Upper lobe of right lung (tissue), 1 donor: ENCODE results near the gene TRIM75. TPM values are rescaled to one million over a fixed set of nuclear protein-coding genes. Genes with fewer than 3 reads are reported as not detected.

Experiments
- ATAC-seq: fragments of 200-7000 bp; cut with Tn5 transposase; one replicate; pipeline ENCODE4 v1.9.1; 2020; ENCODE audit warnings: mild to moderate bottlenecking, moderate library complexity
- DNase-seq: peaks from one replicate; pipeline ENCODE4 v3.0.0-alpha.2; 2020
- H3K27ac ChIP-seq: fragments of 200-600 bp; one replicate; pipeline ENCODE4 v1.8.0; 2022
- H3K27me3 ChIP-seq: fragments of 200-600 bp; one replicate; pipeline ENCODE4 v1.8.0; 2022; ENCODE audit warnings: mild to moderate bottlenecking
- H3K36me3 ChIP-seq: fragments of 200-600 bp; one replicate; pipeline ENCODE4 v1.8.0; 2022
- H3K4me1 ChIP-seq: fragments of 200-600 bp; one replicate; pipeline ENCODE4 v1.8.0; 2022
- H3K4me3 ChIP-seq: fragments of 200-600 bp; one replicate; pipeline ENCODE4 v1.8.0; 2022; ENCODE audit warnings: mild to moderate bottlenecking
- H3K9me3 ChIP-seq: fragments of 200-600 bp; one replicate; pipeline ENCODE4 v1.8.0; 2022
- intact Hi-C: fragments of 100-400 bp; cut with DNase I; formaldehyde crosslinking; loops from one replicate; pipeline ENCODE4 v1.11.0; 2022
- long read RNA-seq: library from polyadenylated mRNA; unstranded; transcript quantifications from one replicate; pipeline ENCODE4 v2.0.0, GENCODE V29; 2021
- total RNA-seq: library from RNA; stranded (reverse); fragmentation: NEBNext Ultra II Directional; extraction: Animal tissue kit (Norgen Biotek cat#: 25700); gene quantifications from one replicate; pipeline ENCODE4 v1.2.1, GENCODE V29; 2021
- TF ChIP-seq, protein P1 (sequence below): fragments of 200-600 bp; IDR thresholded peaks from one replicate; pipeline ENCODE4 v1.8.0; 2022; ENCODE audit warnings: antibody characterized with exemption
- donor health status: DM: no; HTN: yes; CAD: no; lungs with severe emphysema.

The TRIM75 gene
- total RNA-seq, result not detected
- long read RNA-seq, result 0 reads

DNA sequence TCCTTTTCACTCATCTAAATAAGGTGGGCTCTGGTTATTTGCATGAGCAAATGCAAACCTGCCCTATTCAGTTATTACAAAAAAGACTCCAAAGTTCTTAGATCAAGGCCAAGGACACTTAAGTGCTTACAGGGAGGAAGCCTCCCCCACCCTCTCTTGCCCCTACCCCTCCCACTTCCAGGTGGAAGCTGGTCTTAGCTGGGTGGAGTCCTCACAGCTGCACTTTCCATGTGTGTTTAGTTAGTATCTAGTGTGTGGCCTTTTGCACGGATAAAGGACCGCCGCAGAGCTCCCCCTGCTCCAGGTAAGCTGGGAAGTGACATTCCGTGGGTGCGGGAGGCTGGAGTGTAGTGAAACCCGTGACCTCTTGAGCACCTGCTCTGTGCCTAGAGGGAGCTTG, at the start of gene TRIM75:
Gene TRIM75 (plus strand): TSS at position 222 of the 400 bp plus-strand sequence. CDS start 5,282 bp downstream, outside the sequence.
- Histone ChIP-seq H3K36me3 (no peaks in the 10 kb centered on the region), H3K9me3 (no peaks in the 10 kb centered on the region), H3K4me3 (no peak within 1 kb of the TSS), H3K27ac (no peak within 1 kb of the TSS), H3K4me1 (no peaks in the 10 kb centered on the region), H3K27me3 (no peaks in the 10 kb centered on the region)
- ATAC-seq, result peak; percentile 43
- intact Hi-C loops, result no loop called here
- TF ChIP-seq, protein P1, sequence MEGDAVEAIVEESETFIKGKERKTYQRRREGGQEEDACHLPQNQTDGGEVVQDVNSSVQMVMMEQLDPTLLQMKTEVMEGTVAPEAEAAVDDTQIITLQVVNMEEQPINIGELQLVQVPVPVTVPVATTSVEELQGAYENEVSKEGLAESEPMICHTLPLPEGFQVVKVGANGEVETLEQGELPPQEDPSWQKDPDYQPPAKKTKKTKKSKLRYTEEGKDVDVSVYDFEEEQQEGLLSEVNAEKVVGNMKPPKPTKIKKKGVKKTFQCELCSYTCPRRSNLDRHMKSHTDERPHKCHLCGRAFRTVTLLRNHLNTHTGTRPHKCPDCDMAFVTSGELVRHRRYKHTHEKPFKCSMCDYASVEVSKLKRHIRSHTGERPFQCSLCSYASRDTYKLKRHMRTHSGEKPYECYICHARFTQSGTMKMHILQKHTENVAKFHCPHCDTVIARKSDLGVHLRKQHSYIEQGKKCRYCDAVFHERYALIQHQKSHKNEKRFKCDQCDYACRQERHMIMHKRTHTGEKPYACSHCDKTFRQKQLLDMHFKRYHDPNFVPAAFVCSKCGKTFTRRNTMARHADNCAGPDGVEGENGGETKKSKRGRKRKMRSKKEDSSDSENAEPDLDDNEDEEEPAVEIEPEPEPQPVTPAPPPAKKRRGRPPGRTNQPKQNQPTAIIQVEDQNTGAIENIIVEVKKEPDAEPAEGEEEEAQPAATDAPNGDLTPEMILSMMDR, result no peak
- no peak for DNase-seq

DNA sequence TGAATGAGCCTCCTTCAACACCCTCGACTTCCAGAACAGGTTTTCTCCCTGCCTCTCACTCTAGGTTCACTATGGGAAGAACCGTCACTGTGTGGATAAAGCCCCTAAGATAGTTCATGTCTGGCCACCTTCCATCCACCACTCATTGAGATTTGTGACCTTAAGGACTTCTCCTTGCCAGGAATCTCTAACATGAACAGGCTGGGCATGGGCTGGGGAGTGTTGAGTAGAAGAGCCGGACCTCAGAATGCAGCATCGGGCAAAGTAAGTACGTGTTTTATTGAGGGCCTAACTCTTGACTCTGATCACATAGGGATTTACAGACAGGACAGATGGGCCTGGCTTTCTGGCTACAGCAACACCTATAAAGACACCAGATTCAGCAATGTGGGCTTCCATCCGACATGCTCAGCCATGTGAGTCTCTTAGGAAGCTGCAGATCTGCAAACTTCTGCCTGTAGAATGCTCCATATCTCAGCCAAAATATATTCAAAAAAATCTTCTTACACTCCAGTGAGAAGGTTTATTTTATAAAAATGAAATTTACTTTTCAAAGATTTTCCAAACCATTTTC, 48.2 kb upstream of the TRIM75 start:
- no peaks in the 10 kb centered on the region for H3K4me1 ChIP-seq
- H3K27ac ChIP-seq, result no peak overlapping the region
- ATAC-seq (no peak), DNase-seq (no peak)
- no peaks in the 10 kb centered on the region for H3K27me3 ChIP-seq
- H3K36me3 ChIP-seq, result no peaks in the 10 kb centered on the region
- no peaks in the 10 kb centered on the region for H3K9me3 ChIP-seq
- intact Hi-C loops, result no loop called here
- H3K4me3 ChIP-seq, result no peak overlapping the region
- TF ChIP-seq, protein P1, result no peak

DNA sequence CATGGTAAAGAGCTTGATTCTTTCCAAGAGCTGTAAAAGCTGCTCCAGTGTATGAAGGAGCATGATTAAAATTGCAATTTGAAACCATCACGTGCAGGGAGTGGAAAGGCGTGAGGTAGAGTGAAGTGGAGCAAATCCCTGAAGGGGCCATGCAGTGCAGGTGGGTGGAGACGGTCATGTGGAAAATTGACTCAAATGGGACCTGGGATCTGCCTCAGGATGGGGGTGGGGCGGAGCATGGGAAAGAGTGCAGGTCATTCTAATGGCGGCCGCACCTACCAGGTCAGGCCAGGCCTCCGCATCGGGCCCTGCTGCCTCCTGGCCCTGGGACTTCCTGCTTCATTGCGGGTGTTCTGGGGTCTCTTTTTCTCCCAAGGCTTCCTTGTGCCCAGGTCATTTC, 47.2 kb upstream of the TRIM75 start:
- ATAC-seq (peak; percentile 17), DNase-seq (no peak)
- TF ChIP-seq, protein P1, result no peak
- H3K9me3 ChIP-seq, result no peaks in the 10 kb centered on the region
- intact Hi-C loops, result no loop called here
- H3K4me3 ChIP-seq, result no peak overlapping the region
- no peaks in the 10 kb centered on the region for H3K36me3 ChIP-seq
- H3K27ac ChIP-seq, result no peak overlapping the region
- no peaks in the 10 kb centered on the region for H3K27me3 ChIP-seq
- no peaks in the 10 kb centered on the region for H3K4me1 ChIP-seq

DNA sequence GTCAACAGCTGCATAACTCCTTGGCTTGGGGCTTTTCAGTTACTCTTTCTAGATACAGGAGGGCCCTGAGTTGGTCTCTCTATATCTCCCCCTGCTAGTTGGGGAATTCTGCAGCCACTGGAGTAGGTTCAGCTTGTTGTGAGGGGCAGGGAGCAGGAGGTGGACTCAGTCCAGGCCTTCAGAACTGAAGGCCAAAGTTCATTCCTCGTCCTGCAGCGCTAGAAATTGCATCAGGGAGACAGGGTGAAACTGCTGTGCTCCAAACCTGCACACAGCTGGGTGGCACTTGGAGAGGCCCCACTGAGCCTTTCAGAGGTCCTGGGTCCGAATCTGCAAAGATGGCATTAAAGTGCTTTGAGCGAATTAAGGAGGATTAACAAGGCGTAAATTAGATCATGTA, 46.8 kb upstream of the TRIM75 start:
- Histone ChIP-seq H3K9me3 (no peaks in the 10 kb centered on the region), H3K27me3 (no peaks in the 10 kb centered on the region), H3K36me3 (no peaks in the 10 kb centered on the region), H3K27ac (no peak overlapping the region), H3K4me3 (no peak overlapping the region), H3K4me1 (no peaks in the 10 kb centered on the region)
- intact Hi-C loops, result no loop called here
- ATAC-seq (no peak), DNase-seq (no peak)
- TF ChIP-seq, protein P1, result no peak

DNA sequence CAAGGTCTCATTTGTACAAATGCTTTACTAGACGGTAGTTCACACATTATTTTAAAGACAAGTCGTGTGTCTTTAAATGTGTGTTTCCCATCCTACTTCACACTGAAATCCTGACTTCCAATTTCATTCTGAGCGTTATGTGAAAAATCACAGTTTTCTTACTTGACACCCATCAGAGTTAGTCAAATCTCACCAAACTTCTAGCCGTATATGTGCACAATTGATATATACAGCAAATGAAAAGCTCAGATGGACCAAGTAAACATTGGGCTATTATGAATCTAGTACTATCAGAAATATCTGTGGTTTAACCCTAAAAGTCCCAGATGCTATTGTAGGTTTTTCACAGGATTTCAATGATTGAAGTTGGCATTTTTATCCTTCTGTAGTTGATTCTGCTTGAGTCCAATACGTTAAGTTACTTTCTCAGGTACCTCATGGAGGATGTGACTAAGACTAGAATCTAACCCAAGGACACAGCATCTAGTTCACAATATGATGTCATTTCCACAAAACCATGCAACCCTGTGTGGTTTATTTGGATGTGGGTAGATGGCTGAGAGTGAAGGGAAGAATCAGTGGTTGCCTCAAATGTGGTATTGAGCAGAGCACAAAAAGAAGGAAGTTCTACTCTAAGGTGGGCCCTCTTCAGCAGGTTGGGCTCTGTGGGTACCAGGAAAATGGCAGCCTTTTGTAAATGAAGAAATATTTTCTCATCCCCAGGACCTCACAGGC, 44.0 kb upstream of the TRIM75 start:
- no peaks in the 10 kb centered on the region for H3K27me3 ChIP-seq
- no peak for ATAC-seq
- DNase-seq, result no peak
- no peak overlapping the region for H3K27ac ChIP-seq
- no peaks in the 10 kb centered on the region for H3K9me3 ChIP-seq
- intact Hi-C loops, result no loop called here
- no peaks in the 10 kb centered on the region for H3K36me3 ChIP-seq
- H3K4me1 ChIP-seq, result no peaks in the 10 kb centered on the region
- H3K4me3 ChIP-seq, result no peak overlapping the region
- TF ChIP-seq, protein P1, result no peak
